Colon (tissue), 2 donors: ENCODE measurements around the gene MAP3K14.
"Not testable (repeated sequence)": the region's sequence is repeated elsewhere in the genome, so short reads cannot be mapped to it uniquely, and the experiment has no call there.

Experiments
- FAIRE-seq: peaks from 2 replicates; lab custom pipeline; 2012; peaks lifted over from hg19 to GRCh38; lab: Jason Lieb, UNC
- donor health status: control.
- donor health status: control.

MAP3K14 gene

DNA sequence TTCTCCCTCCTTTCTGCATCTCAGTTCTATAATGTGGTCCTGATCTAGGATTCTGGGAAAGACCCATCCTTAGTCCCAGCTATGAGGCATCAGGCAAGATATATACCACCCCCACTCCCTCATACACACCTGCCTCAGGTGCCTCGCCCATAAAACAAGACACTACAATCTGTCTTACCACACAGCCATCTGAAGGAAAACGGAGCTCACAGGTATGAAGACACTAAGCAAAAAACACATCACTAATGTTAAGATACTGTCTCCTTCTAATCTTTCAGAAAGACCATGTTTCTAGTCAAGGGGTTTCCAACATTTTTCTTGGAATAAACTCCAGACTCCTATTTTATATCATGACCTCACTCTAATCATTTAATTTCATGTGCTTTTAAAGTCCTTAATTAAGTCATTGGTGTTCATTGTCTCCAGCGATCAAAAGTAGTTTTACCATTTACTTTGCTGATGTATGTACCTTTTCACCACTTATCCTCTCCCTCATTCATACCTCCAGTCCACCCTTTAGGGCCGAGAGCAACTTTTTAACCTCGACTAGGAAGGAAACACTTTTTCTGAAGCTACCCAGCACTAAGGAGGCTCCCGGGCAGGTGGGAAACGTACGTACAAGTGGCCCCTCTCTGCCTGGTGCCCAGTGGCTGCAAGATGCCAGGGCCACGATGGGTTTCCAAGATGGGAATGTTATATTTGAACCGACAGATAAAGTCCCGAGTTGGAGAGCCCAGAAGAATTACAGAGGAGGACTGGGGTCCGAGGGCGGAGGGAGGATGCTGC, 979 bp downstream of the MAP3K14 start:
- no peak for FAIRE-seq

DNA sequence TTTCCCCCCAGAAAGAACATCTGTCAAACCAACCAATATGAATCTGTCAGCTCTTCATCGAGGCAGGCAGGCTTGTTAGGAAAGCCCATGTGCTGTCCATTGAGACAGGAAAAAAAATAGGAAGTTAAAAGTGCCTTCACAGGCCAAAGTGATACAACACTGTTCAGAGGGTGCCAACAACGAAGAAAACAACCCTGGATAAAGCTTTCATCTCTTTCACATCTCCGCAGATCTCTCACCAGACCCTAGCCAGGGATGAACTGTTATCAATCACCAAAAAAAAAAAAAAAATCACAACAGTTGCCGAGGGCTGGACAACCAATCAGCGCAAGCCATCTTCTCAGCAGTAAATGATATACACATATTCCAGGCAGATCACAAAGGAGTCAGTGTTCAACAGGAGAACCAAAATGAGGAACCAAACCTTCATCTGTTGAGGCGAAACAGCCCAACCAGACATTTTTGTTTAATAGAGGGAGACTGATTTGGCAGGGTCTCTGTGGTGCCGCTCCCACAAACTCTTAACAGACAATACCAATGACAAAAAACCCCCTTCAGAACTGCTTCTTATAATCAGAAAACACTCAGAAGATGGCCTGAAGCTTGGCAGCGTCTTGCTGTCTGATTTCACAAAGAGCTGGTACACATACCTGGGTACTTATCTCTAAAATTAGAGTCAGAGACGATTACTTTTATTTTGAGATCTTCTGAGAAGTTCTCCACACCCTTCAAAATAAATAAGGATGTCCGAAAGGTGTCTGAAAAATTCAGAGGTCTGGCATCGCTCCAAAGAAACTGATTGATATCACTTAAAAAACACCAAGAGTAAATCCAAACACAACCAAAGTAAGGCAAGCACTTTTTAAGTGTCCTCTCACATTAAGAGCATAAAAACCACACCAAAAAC, 1.8 kb downstream of the MAP3K14 start:
- no peak for FAIRE-seq

GRCh38 chr17:45313996-45314740, 2.7 kb downstream of the MAP3K14 start:
- FAIRE-seq, result no peak

DNA sequence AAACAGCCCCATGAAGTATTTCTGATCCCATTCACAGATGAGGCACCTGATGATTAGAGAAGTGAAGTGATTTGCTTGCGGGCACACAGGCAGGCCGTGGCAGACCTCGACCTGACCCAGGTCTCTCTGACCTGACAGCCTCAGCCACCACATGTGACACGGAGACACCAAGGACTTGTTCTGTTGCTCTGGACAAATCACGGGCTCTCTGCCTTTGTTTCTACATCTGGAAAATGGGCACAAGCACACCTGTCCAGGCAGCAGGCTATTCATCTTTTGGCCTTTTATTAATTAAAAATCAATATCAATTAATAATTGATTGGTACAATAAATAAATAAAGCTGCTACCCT, 3.4 kb downstream of the MAP3K14 start:
- FAIRE-seq, result no peak

DNA sequence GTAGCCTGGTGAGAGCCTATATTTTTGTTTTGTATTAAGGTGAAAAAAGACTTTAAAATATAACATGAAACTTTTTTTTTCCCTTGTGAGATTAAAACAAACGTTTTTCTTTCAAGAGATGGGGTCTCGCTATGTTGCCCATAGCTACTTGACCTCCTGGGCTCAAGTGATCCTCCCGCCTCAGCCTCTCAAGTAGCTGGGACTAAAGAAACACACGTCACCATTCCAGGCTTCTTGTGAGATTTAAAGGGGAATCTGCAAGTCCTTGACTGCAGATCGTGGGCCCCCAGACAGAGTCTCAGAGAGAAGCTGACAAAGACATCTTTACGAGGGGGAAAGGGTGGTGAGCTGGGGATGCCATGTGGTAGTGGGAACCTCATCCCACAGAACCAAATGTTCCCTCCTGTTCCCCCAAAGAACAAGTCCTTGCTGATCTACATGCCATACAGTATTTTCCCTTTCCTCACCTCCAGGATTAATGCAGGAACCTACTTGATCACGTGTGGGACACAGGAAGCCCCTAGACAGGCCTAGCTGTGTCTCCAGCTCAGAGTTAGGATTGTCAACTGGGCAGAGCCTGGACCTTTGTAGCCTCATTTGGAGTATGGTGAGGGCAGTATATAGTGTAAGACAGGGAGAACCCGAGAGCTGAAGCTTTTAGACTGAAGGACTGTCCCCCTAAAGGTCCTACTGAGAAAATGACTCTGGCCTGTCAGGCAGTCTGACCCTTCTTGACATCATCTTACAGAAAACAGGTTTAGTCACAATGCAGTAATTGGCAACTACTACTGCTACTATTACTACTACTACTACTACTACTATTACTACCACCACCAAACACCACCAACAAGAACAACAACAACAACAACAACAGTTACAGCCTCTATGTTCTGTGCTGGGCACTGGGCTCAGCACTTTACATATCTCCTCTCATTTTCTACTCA, 4.1 kb downstream of the MAP3K14 start:
- no peak for FAIRE-seq

DNA sequence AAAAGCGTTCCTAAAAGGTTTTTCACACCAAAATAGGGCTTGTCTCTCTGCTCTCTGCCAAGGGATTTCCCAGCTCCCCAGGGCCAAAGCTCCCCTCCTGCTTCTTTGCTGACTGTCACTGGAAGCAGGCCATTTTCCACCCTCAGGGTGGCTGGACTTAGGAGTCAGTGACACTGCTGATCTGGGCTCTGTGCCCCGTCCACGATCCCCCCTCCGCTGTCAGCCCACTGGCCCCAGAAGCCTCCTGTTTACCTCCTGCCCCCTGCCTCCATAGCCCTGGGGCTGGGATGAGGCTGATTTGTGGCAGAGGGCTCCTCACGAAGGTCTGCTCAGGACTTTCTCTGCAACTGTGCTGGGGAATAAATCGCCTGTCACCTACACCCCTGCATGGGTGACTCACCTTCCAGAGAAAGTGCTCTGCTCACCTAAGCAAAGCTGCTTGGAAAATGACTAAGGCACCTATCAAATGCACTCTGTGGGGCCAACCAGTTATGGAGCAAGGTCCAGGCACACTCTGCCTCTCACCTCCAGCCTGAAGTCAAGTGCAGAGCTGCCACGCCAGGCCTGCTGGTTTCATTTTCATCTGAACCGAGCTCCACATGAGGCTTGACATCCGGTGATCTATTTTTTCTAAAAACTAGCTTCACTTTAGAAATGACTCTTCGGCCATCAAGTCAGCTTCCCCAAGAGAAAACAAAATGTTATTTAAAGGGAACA, 4.9 kb downstream of the MAP3K14 start:
- FAIRE-seq, result no peak

DNA sequence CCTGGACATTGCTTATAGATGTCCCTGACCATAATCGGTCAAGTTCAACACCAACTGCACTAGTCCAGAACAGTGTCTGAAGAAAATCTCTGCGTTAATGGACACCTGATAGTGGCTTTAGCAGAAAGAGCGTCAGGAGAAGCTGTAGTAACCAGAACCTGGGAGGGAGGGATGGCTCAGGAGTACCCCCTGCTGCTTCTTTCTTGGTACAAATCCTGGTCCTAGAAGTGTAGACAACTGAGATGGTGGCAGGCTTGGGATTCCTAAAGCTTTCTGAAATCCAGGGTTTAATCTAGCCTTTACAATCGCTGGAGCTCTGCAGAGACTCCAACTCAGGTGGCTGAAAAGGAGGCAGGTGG, 5.4 kb downstream of the MAP3K14 start:
- no peak for FAIRE-seq

- no peak for FAIRE-seq
These were observed 6.2 kb downstream of the MAP3K14 start for GRCh38 chr17:45310380-45311324.

DNA sequence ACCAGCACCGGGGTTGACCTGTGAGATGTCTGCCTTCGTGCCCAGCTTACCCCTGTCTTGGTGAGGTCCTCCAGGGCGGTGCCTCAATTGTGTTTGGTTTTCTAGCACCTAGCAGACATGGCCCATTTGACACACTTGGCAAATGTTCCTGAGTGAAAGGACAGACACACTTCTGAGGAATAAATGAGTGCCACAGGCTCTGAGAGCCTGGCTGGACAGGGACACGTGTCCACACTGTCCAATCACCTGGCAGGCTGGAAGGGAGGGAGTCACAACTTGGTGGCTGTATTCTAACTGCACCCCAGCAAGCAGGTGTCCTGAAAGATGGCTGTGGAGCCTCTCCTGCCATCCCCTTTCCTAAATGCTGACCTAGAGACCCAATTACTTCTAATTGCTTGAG, 7.4 kb downstream of the MAP3K14 start:
- FAIRE-seq, result no peak

DNA sequence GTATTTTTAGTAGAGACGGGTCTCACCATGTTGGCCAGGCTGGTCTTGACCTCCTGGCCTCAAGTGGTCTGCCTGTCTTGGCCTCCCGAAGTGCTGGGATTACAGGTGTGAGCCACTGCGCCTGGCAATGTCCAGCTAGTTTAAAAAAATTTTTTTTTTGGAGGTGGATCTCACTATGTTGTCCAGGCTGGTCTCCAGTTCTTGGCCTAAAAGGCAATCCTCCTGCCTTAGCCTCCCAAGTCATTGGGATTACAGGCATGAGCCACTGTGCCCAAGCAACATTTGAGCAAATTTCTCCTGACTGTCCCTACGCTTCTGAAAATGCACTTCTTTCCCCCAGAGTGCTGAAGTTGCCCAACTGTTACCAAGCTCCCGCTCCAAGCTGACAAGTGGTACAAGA, 8.0 kb downstream of the MAP3K14 start:
- FAIRE-seq, result no peak

DNA sequence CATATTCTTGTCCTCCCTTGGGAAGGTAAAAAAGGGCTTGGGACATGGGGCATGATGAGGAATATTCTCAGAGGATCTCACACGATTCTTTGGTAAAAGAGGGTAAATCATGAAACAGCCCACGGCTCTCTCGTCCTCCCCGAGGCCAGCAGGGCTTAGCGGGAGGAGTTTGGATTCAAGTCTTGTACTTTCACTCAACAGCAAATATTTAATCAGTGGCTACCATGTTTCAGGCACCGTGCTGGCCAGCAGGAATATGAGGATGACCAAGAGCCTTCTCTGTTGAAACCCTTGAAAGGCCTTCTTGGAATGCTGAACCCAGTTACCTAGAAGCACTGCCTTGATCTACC, 8.8 kb downstream of the MAP3K14 start:
- no peak for FAIRE-seq

GRCh38 chr17:45307290-45308015, 9.4 kb downstream of the MAP3K14 start:
- FAIRE-seq, result no peak

GRCh38 chr17:45306623-45307022, 10.2 kb downstream of the MAP3K14 start:
- no peak for FAIRE-seq

DNA sequence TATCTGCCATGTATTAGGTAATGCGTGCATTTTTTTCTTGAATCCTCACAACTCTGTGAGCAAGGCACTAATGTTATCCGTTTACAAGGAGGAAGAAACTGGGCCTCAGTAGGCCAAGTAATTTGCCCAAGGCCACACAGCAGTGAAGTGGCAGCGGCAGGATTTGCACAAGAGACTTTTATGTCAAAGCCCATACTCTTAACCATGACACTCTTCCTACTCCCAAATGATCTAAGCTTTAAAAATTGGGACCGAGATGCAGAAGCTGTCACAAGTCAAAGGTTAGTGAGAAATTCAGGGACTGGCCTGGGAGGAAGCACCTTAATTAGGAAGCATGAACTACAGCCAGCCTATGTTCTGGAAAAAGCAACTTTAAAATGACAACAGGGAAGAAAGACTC, 10.7 kb downstream of the MAP3K14 start:
- FAIRE-seq, result no peak

GRCh38 chr17:45305530-45306087, 11.2 kb downstream of the MAP3K14 start:
- no peak for FAIRE-seq

- FAIRE-seq, result no peak
These were observed 14.1 kb downstream of the MAP3K14 start for GRCh38 chr17:45302649-45303173.

DNA sequence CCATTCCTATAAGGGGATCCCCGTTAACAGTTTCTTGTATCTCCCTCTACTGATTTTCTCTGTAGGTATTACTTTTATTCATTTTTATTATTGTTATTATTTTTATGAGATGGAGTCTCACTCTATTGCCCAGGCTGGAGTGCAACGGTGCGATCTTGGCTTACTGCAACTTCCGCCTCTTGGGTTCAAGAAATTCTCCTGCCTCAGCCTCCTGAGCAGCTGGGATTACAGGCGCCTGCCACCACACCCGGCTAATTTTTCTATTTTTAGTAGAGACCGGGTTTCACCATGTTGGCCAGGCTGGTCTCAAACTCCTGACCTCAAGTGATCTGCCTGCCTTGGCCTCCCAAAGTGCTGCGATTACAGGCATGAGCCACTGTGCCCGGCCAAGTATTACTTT, 14.6 kb downstream of the MAP3K14 start:
- not testable (repeated sequence) for FAIRE-seq

GRCh38 chr17:45301674-45302073, 15.1 kb downstream of the MAP3K14 start:
- FAIRE-seq, result no peak
